HG03045 (cell line): ENCODE data around the gene SLC47A1.
"Not testable (repeated sequence)": the region's sequence is repeated elsewhere in the genome, so short reads cannot be mapped to it uniquely, and the experiment has no call there.

Experiments used
- ATAC-seq: cut with Tn5 transposase; IDR thresholded peaks from one replicate; pipeline ENCODE4 v1.9.1; 2021; ENCODE audit warnings: mild to moderate bottlenecking, moderate library complexity; ENCODE audit not compliant: unreplicated experiment

The SLC47A1 gene

GRCh38 chr17:19519388-19520291, 14.0 kb upstream of the SLC47A1 start:
- ATAC-seq, result not testable (repeated sequence)

- no peak for ATAC-seq
Measured at GRCh38 chr17:19520641-19521040, 13.0 kb upstream of the SLC47A1 start.

- ATAC-seq, result no peak
Measured at GRCh38 chr17:19523690-19524089, 10.0 kb upstream of the SLC47A1 start.

- ATAC-seq, result not testable (repeated sequence)
Measured at GRCh38 chr17:19526950-19527349, 6.7 kb upstream of the SLC47A1 start.

- no peak for ATAC-seq
Measured at GRCh38 chr17:19531780-19532501, 1.7 kb upstream of the SLC47A1 start.

- ATAC-seq, result no peak
Measured at GRCh38 chr17:19533036-19533717, 477 bp upstream of the SLC47A1 start.

GRCh38 chr17:19534562-19535149, 1.0 kb downstream of the SLC47A1 start:
- ATAC-seq, result no peak

GRCh38 chr17:19537111-19537510, 3.5 kb downstream of the SLC47A1 start:
- no peak for ATAC-seq

- ATAC-seq, result no peak
Measured at GRCh38 chr17:19538095-19539039, 4.7 kb downstream of the SLC47A1 start.

GRCh38 chr17:19539040-19539399, 5.4 kb downstream of the SLC47A1 start:
- ATAC-seq, result no peak

- no peak for ATAC-seq
Measured at GRCh38 chr17:19539841-19540311, 6.2 kb downstream of the SLC47A1 start.

GRCh38 chr17:19540706-19541370, 7.2 kb downstream of the SLC47A1 start:
- no peak for ATAC-seq

GRCh38 chr17:19541445-19541844, 7.8 kb downstream of the SLC47A1 start:
- no peak for ATAC-seq

- no peak for ATAC-seq
Measured at GRCh38 chr17:19542247-19542646, 8.6 kb downstream of the SLC47A1 start.

GRCh38 chr17:19544366-19544765, 10.7 kb downstream of the SLC47A1 start:
- no peak for ATAC-seq

- no peak for ATAC-seq
Measured at GRCh38 chr17:19546289-19547065, 12.8 kb downstream of the SLC47A1 start.

GRCh38 chr17:19549746-19550623, 16.3 kb downstream of the SLC47A1 start:
- ATAC-seq, result no peak

- no peak for ATAC-seq
Measured at GRCh38 chr17:19551165-19551564, 17.5 kb downstream of the SLC47A1 start.
